Pancreas (tissue), 10 donors: ENCODE data around the gene STARD9. TPM values are rescaled to one million over a fixed set of nuclear protein-coding genes. Genes with fewer than 3 reads are reported as not detected.

ENCODE experiments used
- ATAC-seq, 4 donors: fragments of 200-7000 bp; cut with Tn5 transposase; one replicate each; pipeline versions ENCODE4 v1.8.0 to v1.9.1; 2020; ENCODE audit warnings: mild to moderate bottlenecking in 4 of 4, moderate library complexity in 4 of 4
- DNase-seq, 6 donors: peaks; one replicate each; pipeline ENCODE4 v3.0.0-alpha.2; 2020
- FAIRE-seq: peaks from 2 replicates; lab custom pipeline; 2012; peaks lifted over from hg19 to GRCh38; lab: Jason Lieb, UNC
- H3K27ac ChIP-seq, 4 donors: fragments of 200-600 bp; sonication (generic); 1 replicate in 3 of 4; 2 replicates in 1 of 4; pipeline versions ENCODE4 v1.5.0 to v1.8.0; 2020
- H3K27me3 ChIP-seq, 4 donors: fragments of 200-600 bp; one replicate each; pipeline ENCODE4 v1.8.0; 2021
- H3K36me3 ChIP-seq, 3 donors: fragments of 200-600 bp; sonication (generic) in 1 of 3; one replicate each; pipeline versions ENCODE4 v1.5.0 to v1.8.0; 2020 to 2021
- H3K4me1 ChIP-seq, 3 donors: fragments of 200-600 bp; one replicate each; pipeline ENCODE4 v1.8.0; 2021
- H3K4me3 ChIP-seq, 4 donors: fragments of 200-600 bp; sonication (generic) in 2 of 4; one replicate each; pipeline versions ENCODE4 v1.5.0 to v1.8.0; 2020 to 2021
- H3K9me3 ChIP-seq, 4 donors: fragments of 200-600 bp; one replicate each; pipeline ENCODE4 v1.8.0; 2021
- CTCF ChIP-seq, 4 donors: fragments of 200-600 bp; sonication (generic) in 3 of 4; IDR thresholded peaks; one replicate each; pipeline versions ENCODE4 v1.5.0 to v1.8.0; 2021; ENCODE audit warnings: antibody characterized with exemption in 4 of 4
- WGBS, 2 donors: extraction: QIAGEN DNeasy Blood & Tissue Kit; methylation state at CpG; one replicate each; pipeline ENCODE4 v1.1.7; 2013; 5-methylcytosine and 5-hydroxymethylcytosine counted together
- intact Hi-C, 3 donors: fragments of 100-400 bp; cut with DNase I; formaldehyde crosslinking; loops; one replicate each; pipeline versions ENCODE4 v1.11.1 to v1.14.2; 2022
- polyA plus RNA-seq, 2 donors: library from polyadenylated mRNA; stranded (reverse); fragments of 200-250 nt; gene quantifications; one replicate each; pipeline ENCODE4 v1.2.3, GENCODE V29; 2013
- total RNA-seq, 6 donors: library from RNA; stranded (reverse); fragmentation: NEBNext Ultra II Directional in 4 of 6; extraction: Animal tissue kit (Norgen Biotek cat#: 25700) in 4 of 6; gene quantifications; one replicate each; pipeline versions ENCODE4 v1.2.1 to v1.2.4, GENCODE V29; 2021 to 2023
- donor health status: healthy with polysubstance abuse.
- donor health status: DM: no; HTN: no; CAD: no; lungs with moderate emphysema.
- donor health status: DM: no; HTN: no; CAD: no.
- donor health status: control.
- donor health status: control.
- donor health status: Bipolar disorder and iron deficiency.
- donor health status: DM: yes; HTN: yes; CAD: no.
- donor health status: DM: no; HTN: no; CAD: no.
- donor health status: DM: no; HTN: no; CAD: no.
- donor health status: DM: yes; HTN: yes; CAD: no.

The STARD9 gene
- total and polyA plus RNA-seq, 8 donors: 0.44 to 3.0 (median 1.3) TPM

- intact Hi-C loops: no loop called here
- no peak overlapping the region for H3K27ac ChIP-seq
- no peak for TF ChIP-seq CTCF (IDR thresholded peaks at IDR 0.05)
- ATAC-seq: no peak
- 65 to 80% methylated on average over 2 of the region's 2 CpGs for WGBS, 2 donors
- no peaks in the 10 kb centered on the region for H3K4me1 ChIP-seq
- H3K27me3 ChIP-seq: peaks cover 0 to 3% (median 0%) of the 10 kb centered on the region in 4 donors
- no peak for FAIRE-seq
- no peaks in the 10 kb centered on the region for H3K36me3 ChIP-seq
- H3K4me3 ChIP-seq: no peak overlapping the region
- DNase-seq: no peak
- no peaks in the 10 kb centered on the region for H3K9me3 ChIP-seq
Observed at GRCh38 chr15:42603978-42604377, 28.6 kb downstream of the STARD9 start.

- TF ChIP-seq CTCF (IDR thresholded peaks at IDR 0.05): no peak
- H3K27ac ChIP-seq: peak overlapping the region in 1 of 4 donors; percentile 22
- no peaks in the 10 kb centered on the region for H3K36me3 ChIP-seq
- no peak overlapping the region for H3K4me3 ChIP-seq
- WGBS, 2 donors: 74% methylated on average over 8 of the region's 8 CpGs
- DNase-seq (no peak), ATAC-seq (peak in 3 of 4 donors; percentile 44 to 71 (median 60)), FAIRE-seq (no peak)
- peaks cover 0 to 3% (median 0%) of the 10 kb centered on the region in 4 donors for H3K27me3 ChIP-seq
- H3K9me3 ChIP-seq: no peaks in the 10 kb centered on the region
- intact Hi-C loops: no loop called here
- no peaks in the 10 kb centered on the region for H3K4me1 ChIP-seq
Observed at GRCh38 chr15:42604894-42605744, 29.7 kb downstream of the STARD9 start.

GRCh38 chr15:42605796-42606195 is 30.4 kb downstream of the STARD9 start:
- DNase-seq (no peak), FAIRE-seq (no peak), ATAC-seq (no peak)
- no peaks in the 10 kb centered on the region for H3K36me3 ChIP-seq
- 43 to 47% methylated on average over 3 of the region's 3 CpGs for WGBS, 2 donors
- no peak for TF ChIP-seq CTCF (IDR thresholded peaks at IDR 0.05)
- H3K4me1 ChIP-seq: no peaks in the 10 kb centered on the region
- H3K9me3 ChIP-seq: no peaks in the 10 kb centered on the region
- no peak overlapping the region for H3K4me3 ChIP-seq
- peak overlapping the region in 1 of 4 donors; percentile 22 for H3K27ac ChIP-seq
- H3K27me3 ChIP-seq: peaks cover 0 to 3% (median 0%) of the 10 kb centered on the region in 4 donors
- intact Hi-C loops: no loop called here

GRCh38 chr15:42608110-42608531 is 32.7 kb downstream of the STARD9 start:
- H3K9me3 ChIP-seq: no peaks in the 10 kb centered on the region
- H3K4me3 ChIP-seq: no peak overlapping the region
- no peaks in the 10 kb centered on the region for H3K36me3 ChIP-seq
- intact Hi-C loops: no loop called here
- no peak overlapping the region for H3K27ac ChIP-seq
- TF ChIP-seq CTCF (IDR thresholded peaks at IDR 0.05): no peak
- FAIRE-seq: no peak
- H3K4me1 ChIP-seq: no peaks in the 10 kb centered on the region
- WGBS, 2 donors: 50 to 57% methylated on average over 4 of the region's 4 CpGs
- DNase-seq: no peak
- ATAC-seq: peak in 2 of 4 donors; percentile 25 to 61
- peaks cover 0 to under 1% (median 0%) of the 10 kb centered on the region in 4 donors for H3K27me3 ChIP-seq
